ENCODE results near the gene PCDH15. TPM values are rescaled to one million over a fixed set of nuclear protein-coding genes. Genes with fewer than 3 reads are reported as not detected.

The PCDH15 gene
- total and polyA plus RNA-seq, 2 of the 13 experiments (the other 11 are each of a cell fraction or from before 2014, with no cell fraction given) = not detected

- H3K79me2 ChIP-seq (ENCODE audit: insufficient read depth, low read length) = no peaks in the 10 kb centered on the region
- no peaks in the 10 kb centered on the region for H3K4me1 ChIP-seq (ENCODE audit: insufficient read depth, low read length)
- H3K9ac ChIP-seq (ENCODE audit: insufficient read depth, low read depth, low read length) = no peak overlapping the region
- DNase-seq (ENCODE audit: low spot score) (no peak), FAIRE-seq (no peak), ATAC-seq (no peak)
- H3K27me3 ChIP-seq (ENCODE audit: control insufficient read depth in 1 of 2, insufficient read depth in 2 of 2, low read length in 2 of 2) = no peaks in the 10 kb centered on the region
- WGBS (ENCODE audit: low lambda C conversion rate) = 25% methylated on average over 2 of the region's 2 CpGs
- H3K36me3 ChIP-seq (replicated peaks in 1 of 2; ENCODE audit: control insufficient read depth in 1 of 2, insufficient read depth in 2 of 2, low read length in 2 of 2) = no peaks in the 10 kb centered on the region
- in situ Hi-C loops (cut with HindIII; ENCODE audit: extremely low pct_ligation_motif_present, low pct_unique_long_range_greater_than_20kb) (no loop called here), intact Hi-C loops (cut with micrococcal nuclease; ENCODE audit: unreplicated experiment) (no loop called here)
- ChIA-PET CTCF (ENCODE audit: low intra/inter-chr PET ratio, low total read pairs) (no interaction called here), POLR2A (no interaction called here)
- no TSS peak for BruUV-seq (replicated peaks)
- no peak overlapping the region for H2AFZ ChIP-seq (ENCODE audit: low read length)
- no peak overlapping the region for H3K4me3 ChIP-seq (replicated peaks in 1 of 3; ENCODE audit: insufficient read depth in 1 of 3, low read depth in 2 of 3, low read length in 3 of 3)
- H3K9me3 ChIP-seq (ENCODE audit: low read length) = no peaks in the 10 kb centered on the region
- no peaks in the 10 kb centered on the region for H4K20me1 ChIP-seq (ENCODE audit: insufficient read depth, low read length)
- TF ChIP-seq CBX2 (IDR thresholded peaks at IDR 0.05; ENCODE audit: low read depth, low read length) = no peak
- TF ChIP-seq CBX2 (CRISPR knock-in tag; IDR thresholded peaks at IDR 0.05; ENCODE audit: low read depth) = no peak
- no peak for TF ChIP-seq XRCC5 (optimal IDR thresholded peaks at IDR 0.05; ENCODE audit: low read length)
- TF ChIP-seq ZNF225 (CRISPR knock-in tag; IDR thresholded peaks at IDR 0.05) = no peak
- no peak for TF ChIP-seq CSRNP2 (CRISPR knock-in tag; conservative IDR thresholded peaks at IDR 0.05; ENCODE audit: low read depth)
- no peak for TF ChIP-seq PRPF4 (IDR thresholded peaks at IDR 0.05; ENCODE audit: low read depth, low read length, poor library complexity, severe bottlenecking)
- TF ChIP-seq ZNF224 (CRISPR knock-in tag; IDR thresholded peaks at IDR 0.05) = no peak
- TF ChIP-seq ZNF383 (CRISPR knock-in tag; IDR thresholded peaks at IDR 0.05; ENCODE audit: borderline replicate concordance) = no peak
- TF ChIP-seq, protein P1, sequence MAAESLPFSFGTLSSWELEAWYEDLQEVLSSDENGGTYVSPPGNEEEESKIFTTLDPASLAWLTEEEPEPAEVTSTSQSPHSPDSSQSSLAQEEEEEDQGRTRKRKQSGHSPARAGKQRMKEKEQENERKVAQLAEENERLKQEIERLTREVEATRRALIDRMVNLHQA (CRISPR knock-in tag; IDR thresholded peaks at IDR 0.05) = no peak
- no peak for TF ChIP-seq GLMP (CRISPR knock-in tag; IDR thresholded peaks at IDR 0.05; ENCODE audit: borderline replicate concordance)
- no peak for TF ChIP-seq ZFY (CRISPR knock-in tag; IDR thresholded peaks at IDR 0.05)
- TF ChIP-seq ZFYVE20 (CRISPR knock-in tag; IDR thresholded peaks at IDR 0.05; ENCODE audit: borderline replicate concordance, low read depth) = no peak
- TF ChIP-seq ZNF138 (CRISPR knock-in tag; IDR thresholded peaks at IDR 0.05; ENCODE audit: low read depth) = no peak
- no peak for TF ChIP-seq ZNF713 (CRISPR knock-in tag; IDR thresholded peaks at IDR 0.05)
- no peak for TF ChIP-seq RXRA (CRISPR knock-in tag; IDR thresholded peaks at IDR 0.05)
- TF ChIP-seq TOE1 (CRISPR knock-in tag; IDR thresholded peaks at IDR 0.05) = no peak
- TF ChIP-seq ZNF839 (CRISPR knock-in tag; IDR thresholded peaks at IDR 0.05; ENCODE audit: borderline replicate concordance) = no peak
- TF ChIP-seq, protein P2, sequence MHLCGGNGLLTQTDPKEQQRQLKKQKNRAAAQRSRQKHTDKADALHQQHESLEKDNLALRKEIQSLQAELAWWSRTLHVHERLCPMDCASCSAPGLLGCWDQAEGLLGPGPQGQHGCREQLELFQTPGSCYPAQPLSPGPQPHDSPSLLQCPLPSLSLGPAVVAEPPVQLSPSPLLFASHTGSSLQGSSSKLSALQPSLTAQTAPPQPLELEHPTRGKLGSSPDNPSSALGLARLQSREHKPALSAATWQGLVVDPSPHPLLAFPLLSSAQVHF (CRISPR knock-in tag; IDR thresholded peaks at IDR 0.05) = no peak
- H3K4me2 ChIP-seq (ENCODE audit: low read depth, low read length) = no peak overlapping the region
- H3K27ac ChIP-seq (ENCODE audit: extremely low read length, insufficient read depth, low read length) = no peak overlapping the region
These were observed 150.5 kb downstream of the PCDH15 start for GRCh38 chr10:54650547-54650946.

Data from HepG2 (cell line).